Esophagus muscularis mucosa (tissue), 3 donors: ENCODE results near the gene RAB11FIP5.

Source experiments
- CTCF ChIP-seq, 3 experiments: fragments of 200-600 bp in 2 of 3; fragments of 450-650 bp in 1 of 3; sonication (generic) in 2 of 3; IDR thresholded peaks; one replicate each; pipeline ENCODE4 v1.5.1; 2017 to 2019; ENCODE audit warnings: antibody characterized with exemption in 3 of 3, mild to moderate bottlenecking in 2 of 3, moderate library complexity in 1 of 3
- POLR2A ChIP-seq: fragments of 450-650 bp; IDR thresholded peaks from one replicate; pipeline ENCODE4 v1.6.1; 2017; ENCODE audit warnings: antibody characterized with exemption, moderate library complexity, mild to moderate bottlenecking, low read depth
- POLR2AphosphoS5 ChIP-seq, 2 donors: sonication (generic); formaldehyde crosslinking; IDR thresholded peaks; one replicate each; pipeline ENCODE4 v1.6.1; 2017; ENCODE audit warnings: antibody characterized with exemption in 2 of 2

- no peak for TF ChIP-seq POLR2A
- TF ChIP-seq CTCF (IDR thresholded peaks at IDR 0.05): no peak
- no peak for TF ChIP-seq POLR2AphosphoS5 (IDR thresholded peaks at IDR 0.05)
Observed at GRCh38 chr2:73095910-73096309, 16.8 kb downstream of the RAB11FIP5 start.
